Activated naive CD4-positive, alpha-beta T cell treated with anti-CD3 and anti-CD28 coated beads, Interleukin-2, amount 50 U/mL, for 72 hours (primary cell): ENCODE data around the gene SYCP2. TPM values are rescaled to one million over a fixed set of nuclear protein-coding genes. Genes with fewer than 3 reads are reported as not detected.

Experiments
- ATAC-seq, 2 donors: fragments of 150-1000 bp; cut with Tn5 transposase; 2 replicates each; pipeline ENCODE4 v1.10.0; 2021; ENCODE audit warnings: mild to moderate bottlenecking in 2 of 2, moderate library complexity in 2 of 2
- DNase-seq, 2 donors: peaks; one replicate each; pipeline ENCODE4 v3.0.0; 2021 to 2022; ENCODE audit warnings: low spot score in 2 of 2
- H3K27ac Mint-ChIP-seq, 2 donors: one replicate each; pipeline ENCODE4 v1.8.0; 2022; ENCODE audit warnings: mild to moderate bottlenecking in 2 of 2, mixed read lengths in 2 of 2
- H3K36me3 Mint-ChIP-seq, 2 donors: one replicate each; pipeline ENCODE4 v1.8.0; 2022; ENCODE audit warnings: mixed read lengths in 2 of 2
- H3K9me3 Mint-ChIP-seq, 2 donors: one replicate each; pipeline ENCODE4 v1.8.0; 2022; ENCODE audit warnings: mixed read lengths in 2 of 2
- total RNA-seq, 2 donors: library from RNA; stranded (reverse); gene quantifications; one replicate each; pipeline ENCODE4 v1.2.3, GENCODE V29; 2022

The SYCP2 gene
- total RNA-seq, 2 donors from 2014 or later: 0.84 to 2.2 TPM

GRCh38 chr20:59948212-59948611, 14.8 kb upstream of the SYCP2 start:
- peak overlapping the region in 1 of 2 donors; percentile 91 for H3K27ac Mint-ChIP-seq
- H3K9me3 Mint-ChIP-seq: no peaks in the 10 kb centered on the region
- no peak for ATAC-seq
- no peak for DNase-seq
- peaks cover 8 to 10% of the 10 kb centered on the region in 2 donors for H3K36me3 Mint-ChIP-seq

GRCh38 chr20:59947376-59947775, 13.9 kb upstream of the SYCP2 start:
- Mint-ChIP-seq H3K27ac (no peak overlapping the region), H3K9me3 (no peaks in the 10 kb centered on the region), H3K36me3 (peaks cover 8 to 10% of the 10 kb centered on the region in 2 donors)
- no peak for ATAC-seq
- DNase-seq: no peak

- H3K27ac Mint-ChIP-seq: no peak overlapping the region
- peaks cover 10 to 14% of the 10 kb centered on the region in 2 donors for H3K36me3 Mint-ChIP-seq
- H3K9me3 Mint-ChIP-seq: no peaks in the 10 kb centered on the region
- no peak for ATAC-seq
- DNase-seq: no peak
Observed at GRCh38 chr20:59945731-59946130, 12.3 kb upstream of the SYCP2 start.

GRCh38 chr20:59945175-59945574, 11.7 kb upstream of the SYCP2 start:
- no peak overlapping the region for H3K27ac Mint-ChIP-seq
- no peak for ATAC-seq
- peaks cover 10 to 18% of the 10 kb centered on the region in 2 donors for H3K36me3 Mint-ChIP-seq
- no peaks in the 10 kb centered on the region for H3K9me3 Mint-ChIP-seq
- DNase-seq: no peak

GRCh38 chr20:59944726-59945125, 11.3 kb upstream of the SYCP2 start:
- Mint-ChIP-seq H3K27ac (peak overlapping the region; percentile 33 to 50), H3K36me3 (peaks cover 10 to 18% of the 10 kb centered on the region in 2 donors), H3K9me3 (no peaks in the 10 kb centered on the region)
- DNase-seq (no peak), ATAC-seq (no peak)

- Mint-ChIP-seq H3K36me3 (peaks cover 22 to 29% of the 10 kb centered on the region in 2 donors), H3K9me3 (no peaks in the 10 kb centered on the region), H3K27ac (no peak overlapping the region)
- no peak for DNase-seq
- no peak for ATAC-seq
Observed at GRCh38 chr20:59942245-59942644, 8.8 kb upstream of the SYCP2 start.

- DNase-seq: no peak
- Mint-ChIP-seq H3K36me3 (peaks cover 22 to 29% of the 10 kb centered on the region in 2 donors), H3K9me3 (no peaks in the 10 kb centered on the region), H3K27ac (peak overlapping the region; percentile 94 to 98)
- no peak for ATAC-seq
Observed at GRCh38 chr20:59940956-59941294, 7.5 kb upstream of the SYCP2 start.

GRCh38 chr20:59940129-59940955, 6.9 kb upstream of the SYCP2 start, which contains the start of the genes FAM217B and PPP1R3D:
Gene FAM217B, plus strand, starts transcription at chr20:59940389. Its CDS starts 3,555 bp downstream, at chr20:59943944.
Gene PPP1R3D, minus strand, starts transcription at chr20:59940305. Its CDS starts 374 bp downstream, at chr20:59939931.
- ATAC-seq (peak; percentile 95 to 97), DNase-seq (peak; percentile 89 to 95)
- H3K27ac Mint-ChIP-seq: peak within 1 kb of the TSS; percentile 94 to 98
- H3K36me3 Mint-ChIP-seq: peaks cover 22 to 29% of the 10 kb centered on the region in 2 donors
- H3K9me3 Mint-ChIP-seq: no peaks in the 10 kb centered on the region

- no peaks in the 10 kb centered on the region for H3K9me3 Mint-ChIP-seq
Observed at GRCh38 chr20:59939879-59940128, 6.4 kb upstream of the SYCP2 start.

GRCh38 chr20:59939052-59939878, 5.8 kb upstream of the SYCP2 start:
- DNase-seq (peak in 1 of 2 donors; percentile 55), ATAC-seq (no peak)
- H3K36me3 Mint-ChIP-seq: peaks cover 15 to 23% of the 10 kb centered on the region in 2 donors
- H3K9me3 Mint-ChIP-seq: no peaks in the 10 kb centered on the region
- H3K27ac Mint-ChIP-seq: peak overlapping the region; percentile 17 to 98

More at GRCh38 chr20:59939879-59940128, 6.4 kb upstream of the SYCP2 start:
- ATAC-seq (peak; percentile 28 to 30), DNase-seq (no peak)
- H3K36me3 Mint-ChIP-seq: peaks cover 21 to 28% of the 10 kb centered on the region in 2 donors
- H3K27ac Mint-ChIP-seq: peak overlapping the region; percentile 84 to 98

- Mint-ChIP-seq H3K9me3 (no peaks in the 10 kb centered on the region), H3K27ac (peak overlapping the region; percentile 17 to 58), H3K36me3 (peaks cover 11 to 21% of the 10 kb centered on the region in 2 donors)
- DNase-seq (no peak), ATAC-seq (no peak)
Observed at GRCh38 chr20:59938696-59939051, 5.2 kb upstream of the SYCP2 start.

GRCh38 chr20:59938221-59938620, 4.8 kb upstream of the SYCP2 start:
- Mint-ChIP-seq H3K9me3 (no peaks in the 10 kb centered on the region), H3K27ac (peak overlapping the region in 1 of 2 donors; percentile 58), H3K36me3 (peaks cover 11 to 21% of the 10 kb centered on the region in 2 donors)
- ATAC-seq (no peak), DNase-seq (no peak)

GRCh38 chr20:59937150-59937549, 3.7 kb upstream of the SYCP2 start:
- H3K36me3 Mint-ChIP-seq: peaks cover 11 to 21% of the 10 kb centered on the region in 2 donors
- H3K9me3 Mint-ChIP-seq: no peaks in the 10 kb centered on the region
- DNase-seq (no peak), ATAC-seq (no peak)
- no peak overlapping the region for H3K27ac Mint-ChIP-seq

- DNase-seq: no peak
- Mint-ChIP-seq H3K27ac (no peak overlapping the region), H3K36me3 (peaks cover 11 to 21% of the 10 kb centered on the region in 2 donors), H3K9me3 (no peaks in the 10 kb centered on the region)
- no peak for ATAC-seq
Observed at GRCh38 chr20:59936409-59936808, 3.0 kb upstream of the SYCP2 start.

- Mint-ChIP-seq H3K9me3 (no peaks in the 10 kb centered on the region), H3K27ac (no peak overlapping the region), H3K36me3 (peaks cover 11 to 14% of the 10 kb centered on the region in 2 donors)
- ATAC-seq (no peak), DNase-seq (no peak)
Observed at GRCh38 chr20:59935457-59936185, 2.2 kb upstream of the SYCP2 start.

- DNase-seq: peak; percentile 81 to 86
- ATAC-seq: peak; percentile 87 to 95
- no peak overlapping the region for H3K27ac Mint-ChIP-seq
- peaks cover 9 to 11% of the 10 kb centered on the region in 2 donors for H3K36me3 Mint-ChIP-seq
- no peaks in the 10 kb centered on the region for H3K9me3 Mint-ChIP-seq
Observed at GRCh38 chr20:59933849-59934585, 580 bp upstream of the SYCP2 start.
